Lung (tissue), 12 donors: ENCODE results near the gene TAC4. TPM values are rescaled to one million over a fixed set of nuclear protein-coding genes. Genes with fewer than 3 reads are reported as not detected.

Experiments
- ATAC-seq: fragments of 200-7000 bp; cut with Tn5 transposase; one replicate; pipeline ENCODE4 v1.9.1; 2020; ENCODE audit warnings: moderate number of reproducible peaks; ENCODE audit not compliant: insufficient read depth, low FRiP score
- DNase-seq, 3 donors: peaks; one replicate each; pipeline ENCODE4 v3.0.0-alpha.2; 2013 to 2017
- H3K27ac ChIP-seq, 2 donors: one replicate each; pipeline ENCODE4 v1.5.1; 2013; ENCODE audit warnings: mild to moderate bottlenecking in 2 of 2, moderate library complexity in 2 of 2, control low read depth in 1 of 2, inconsistent platforms in 1 of 2, low read depth in 1 of 2, low read length in 1 of 2
- H3K27me3 ChIP-seq, 3 donors: one replicate each; pipeline ENCODE4 v1.5.1; 2013; ENCODE audit warnings: low read length in 2 of 3; ENCODE audit not compliant: control insufficient read depth in 3 of 3, insufficient read depth in 3 of 3
- H3K36me3 ChIP-seq, 4 donors: one replicate each; pipeline ENCODE4 v1.5.1; 2013; ENCODE audit warnings: low read length in 4 of 4, mild to moderate bottlenecking in 1 of 4, moderate library complexity in 1 of 4; ENCODE audit not compliant: control insufficient read depth in 4 of 4, insufficient read depth in 4 of 4
- H3K4me1 ChIP-seq, 5 donors: one replicate each; pipeline ENCODE4 v1.5.1; 2013; ENCODE audit warnings: low read length in 5 of 5, mild to moderate bottlenecking in 2 of 5, moderate library complexity in 1 of 5; ENCODE audit not compliant: control insufficient read depth in 5 of 5, insufficient read depth in 5 of 5
- H3K4me3 ChIP-seq: one replicate; pipeline ENCODE4 v1.5.1; 2013; ENCODE audit warnings: mild to moderate bottlenecking, control low read depth, moderate library complexity
- H3K9ac ChIP-seq, 2 donors: one replicate each; pipeline ENCODE4 v1.5.1; 2013; ENCODE audit warnings: low read length in 2 of 2, control low read depth in 1 of 2; ENCODE audit not compliant: insufficient read depth in 1 of 2
- H3K9me3 ChIP-seq, 4 donors: one replicate each; pipeline ENCODE4 v1.5.1; 2013; ENCODE audit warnings: low read length in 3 of 4, mild to moderate bottlenecking in 1 of 4, moderate library complexity in 1 of 4; ENCODE audit not compliant: control insufficient read depth in 4 of 4, insufficient read depth in 3 of 4
- WGBS, 2 donors: extraction: QIAGEN DNeasy Blood & Tissue Kit; methylation state at CpG; one replicate each; pipeline ENCODE4 v1.1.7; 2013; 5-methylcytosine and 5-hydroxymethylcytosine counted together
- polyA plus RNA-seq, 2 donors: library from polyadenylated mRNA; stranded (reverse); fragments of 200-250 nt; gene quantifications; one replicate each; pipeline ENCODE4 v1.2.1, GENCODE V29; 2013
- total RNA-seq, 2 donors: library from RNA; depleted of rRNA in 1 of 2; stranded (reverse); fragments of >200 nt in 1 of 2; gene quantifications; one replicate each; pipeline ENCODE4 v1.2.1, GENCODE V29; 2014 to 2021
- TF ChIP-seq, protein P1 (sequence below): IDR thresholded peaks from 2 replicates; pipeline ENCODE4 v1.5.1; 2012; ENCODE audit warnings: mild to moderate bottlenecking; ENCODE audit errors: control extremely low read depth, extremely low read depth
- donor health status: control.
- donor health status: control.
- donor health status: Bipolar disorder and iron deficiency.
- donor health status: healthy.
- donor health status: DM: yes; HTN: yes; CAD: no.

Gene TAC4
- total and polyA plus RNA-seq, 4 donors, result not detected

- Histone ChIP-seq H3K27me3 (no peaks in the 10 kb centered on the region), H3K4me1 (peaks cover 0 to 12% (median 1%) of the 10 kb centered on the region in 5 donors), H3K27ac (peak overlapping the region in 1 of 2 donors; percentile 9), H3K9me3 (no peaks in the 10 kb centered on the region), H3K9ac (no peak overlapping the region), H3K36me3 (peaks cover 16 to 40% (median 29%) of the 10 kb centered on the region in 4 donors), H3K4me3 (no peak overlapping the region)
- WGBS, 2 donors, result 60 to 77% methylated on average over 9 of the region's 9 CpGs
- ATAC-seq, result no peak
- DNase-seq, result peak in 2 of 3 donors; percentile 8 to 46
- TF ChIP-seq, protein P1, sequence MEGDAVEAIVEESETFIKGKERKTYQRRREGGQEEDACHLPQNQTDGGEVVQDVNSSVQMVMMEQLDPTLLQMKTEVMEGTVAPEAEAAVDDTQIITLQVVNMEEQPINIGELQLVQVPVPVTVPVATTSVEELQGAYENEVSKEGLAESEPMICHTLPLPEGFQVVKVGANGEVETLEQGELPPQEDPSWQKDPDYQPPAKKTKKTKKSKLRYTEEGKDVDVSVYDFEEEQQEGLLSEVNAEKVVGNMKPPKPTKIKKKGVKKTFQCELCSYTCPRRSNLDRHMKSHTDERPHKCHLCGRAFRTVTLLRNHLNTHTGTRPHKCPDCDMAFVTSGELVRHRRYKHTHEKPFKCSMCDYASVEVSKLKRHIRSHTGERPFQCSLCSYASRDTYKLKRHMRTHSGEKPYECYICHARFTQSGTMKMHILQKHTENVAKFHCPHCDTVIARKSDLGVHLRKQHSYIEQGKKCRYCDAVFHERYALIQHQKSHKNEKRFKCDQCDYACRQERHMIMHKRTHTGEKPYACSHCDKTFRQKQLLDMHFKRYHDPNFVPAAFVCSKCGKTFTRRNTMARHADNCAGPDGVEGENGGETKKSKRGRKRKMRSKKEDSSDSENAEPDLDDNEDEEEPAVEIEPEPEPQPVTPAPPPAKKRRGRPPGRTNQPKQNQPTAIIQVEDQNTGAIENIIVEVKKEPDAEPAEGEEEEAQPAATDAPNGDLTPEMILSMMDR, result no peak
These were observed 32.0 kb downstream of the TAC4 start for GRCh38 chr17:49815761-49816281.

DNA sequence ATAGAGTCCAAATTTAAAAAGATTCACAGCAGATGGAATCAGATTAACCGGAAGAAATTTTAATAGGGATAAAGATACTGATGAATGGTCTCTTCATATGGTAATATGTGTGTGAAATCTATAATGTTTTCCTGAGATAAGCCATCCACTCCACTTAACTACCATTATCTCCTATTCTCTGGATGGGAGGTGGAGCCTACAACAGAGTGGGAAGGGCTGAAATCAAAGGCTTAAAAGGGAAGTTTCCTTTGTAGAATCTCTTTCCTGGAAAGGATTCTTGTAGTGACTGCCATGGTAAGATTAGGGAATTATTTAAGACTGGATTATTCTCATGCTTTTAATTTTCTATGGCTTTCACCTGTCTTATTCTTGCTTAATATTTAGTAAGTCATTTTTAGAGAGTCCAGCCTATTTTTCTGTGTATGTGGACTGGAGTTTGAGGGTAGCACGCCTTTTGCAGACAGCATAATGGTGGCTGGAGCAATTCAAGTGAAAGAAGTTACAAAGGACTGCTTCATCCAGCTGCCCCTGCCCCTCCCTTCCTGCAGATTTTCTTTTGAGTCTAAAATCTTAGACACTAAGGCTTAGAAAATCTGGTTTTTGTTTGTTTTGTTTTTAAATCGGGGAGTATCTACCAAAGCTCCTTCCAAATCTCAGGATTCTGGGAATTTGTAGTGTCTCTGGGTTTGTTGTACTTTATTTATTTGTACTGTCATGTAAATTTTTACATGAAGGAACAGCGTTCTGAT, 32.9 kb downstream of the TAC4 start:
- Histone ChIP-seq H3K27me3 (no peaks in the 10 kb centered on the region), H3K9me3 (no peaks in the 10 kb centered on the region), H3K4me3 (no peak overlapping the region), H3K4me1 (peaks cover 0 to 9% (median 0%) of the 10 kb centered on the region in 5 donors), H3K27ac (peak overlapping the region in 1 of 2 donors; percentile 49), H3K9ac (peak overlapping the region in 1 of 2 donors; percentile 28), H3K36me3 (peaks cover 21 to 43% (median 32%) of the 10 kb centered on the region in 4 donors)
- 73 to 82% methylated on average over 4 of the region's 4 CpGs for WGBS, 2 donors
- ATAC-seq (no peak), DNase-seq (no peak)
- TF ChIP-seq, protein P1, result no peak

- H3K36me3 ChIP-seq, result peaks cover 18 to 48% (median 32%) of the 10 kb centered on the region in 4 donors
- DNase-seq (no peak), ATAC-seq (no peak)
- H3K9me3 ChIP-seq, result no peaks in the 10 kb centered on the region
- no peak overlapping the region for H3K27ac ChIP-seq
- no peak overlapping the region for H3K4me3 ChIP-seq
- 65 to 77% methylated on average over 4 of the region's 4 CpGs for WGBS, 2 donors
- TF ChIP-seq, protein P1, result no peak
- H3K9ac ChIP-seq, result no peak overlapping the region
- H3K27me3 ChIP-seq, result no peaks in the 10 kb centered on the region
- H3K4me1 ChIP-seq, result peaks cover 0 to 3% (median 0%) of the 10 kb centered on the region in 5 donors
These were observed 38.8 kb downstream of the TAC4 start for GRCh38 chr17:49809056-49809455.
